ENCODE measurements around the gene NECTIN3. TPM values are rescaled to one million over a fixed set of nuclear protein-coding genes. Genes with fewer than 3 reads are reported as not detected.
A peak's percentile ranks its signal among the peaks of the same experiment; 100 is the strongest.

The NECTIN3 gene
- 10 to 100 TPM; 10.5 to 11.3 TPM for total RNA-seq

- intact Hi-C loops (cut with micrococcal nuclease), result loop anchor here (1.0 to 10.0 kb wide), 8 partner anchors 183 to 1337 kb away; partner anchors contain the start of gene ABHD10
- peaks cover 20% of the 10 kb centered on the region for H3K27me3 Mint-ChIP-seq
- POLR2A ChIA-PET, result no interaction called here
Measured at GRCh38 chr3:111071257-111072030, at the start of gene NECTIN3. TSS of gene NECTIN3 (plus strand) at chr3:111071816. CDS start at chr3:111072018, 202 bp downstream.

GRCh38 chr3:111027868-111028267, 43.7 kb upstream of the NECTIN3 start:
- Mint-ChIP-seq H3K36me3 (no peaks in the 10 kb centered on the region), H3K27ac (no peak overlapping the region), H3K9me3 (no peaks in the 10 kb centered on the region), H3K4me3 (no peak overlapping the region), H3K27me3 (no peaks in the 10 kb centered on the region), H3K4me1 (ENCODE audit: low read depth) (no peaks in the 10 kb centered on the region)
- intact Hi-C loops (cut with micrococcal nuclease), result no loop called here
- no peak for DNase-seq
- ChIA-PET POLR2A (no interaction called here), CTCF (no interaction called here)

More at GRCh38 chr3:111071257-111072030, at the start of gene NECTIN3:
- CTCF ChIA-PET, result interaction anchor here (1.0 kb wide), 1 partner anchor 468 kb away, joined by 3 read pairs; no protein-coding TSS in a partner anchor
- DNase-seq, result peak; percentile 92
- peak within 1 kb of the TSS; percentile 75 for H3K27ac Mint-ChIP-seq
- H3K4me1 Mint-ChIP-seq (ENCODE audit: low read depth), result peaks cover 41% of the 10 kb centered on the region
- H3K9me3 Mint-ChIP-seq, result no peaks in the 10 kb centered on the region
- H3K36me3 Mint-ChIP-seq, result no peaks in the 10 kb centered on the region
- H3K4me3 Mint-ChIP-seq, result peak within 1 kb of the TSS; percentile 91

GRCh38 chr3:111031538-111031937, 40.1 kb upstream of the NECTIN3 start:
- Mint-ChIP-seq H3K4me3 (no peak overlapping the region), H3K27me3 (no peaks in the 10 kb centered on the region), H3K36me3 (peaks cover 3% of the 10 kb centered on the region), H3K9me3 (peaks cover 7% of the 10 kb centered on the region), H3K27ac (no peak overlapping the region), H3K4me1 (ENCODE audit: low read depth) (no peaks in the 10 kb centered on the region)
- POLR2A ChIA-PET, result no interaction called here
- CTCF ChIA-PET, result no interaction called here
- no peak for DNase-seq
- intact Hi-C loops (cut with micrococcal nuclease), result no loop called here

GRCh38 chr3:111032677-111033076, 38.9 kb upstream of the NECTIN3 start:
- ChIA-PET POLR2A (no interaction called here), CTCF (no interaction called here)
- H3K36me3 Mint-ChIP-seq, result peaks cover 13% of the 10 kb centered on the region
- no peaks in the 10 kb centered on the region for H3K4me1 Mint-ChIP-seq (ENCODE audit: low read depth)
- intact Hi-C loops (cut with micrococcal nuclease), result no loop called here
- H3K9me3 Mint-ChIP-seq, result peaks cover 17% of the 10 kb centered on the region
- DNase-seq, result no peak
- no peak overlapping the region for H3K27ac Mint-ChIP-seq
- H3K4me3 Mint-ChIP-seq, result no peak overlapping the region
- peaks cover 1% of the 10 kb centered on the region for H3K27me3 Mint-ChIP-seq

GRCh38 chr3:111033470-111034050, 38.1 kb upstream of the NECTIN3 start:
- Mint-ChIP-seq H3K36me3 (peaks cover 16% of the 10 kb centered on the region), H3K27me3 (peaks cover 1% of the 10 kb centered on the region), H3K4me3 (no peak overlapping the region), H3K27ac (no peak overlapping the region), H3K9me3 (peaks cover 21% of the 10 kb centered on the region), H3K4me1 (ENCODE audit: low read depth) (no peaks in the 10 kb centered on the region)
- POLR2A ChIA-PET, result no interaction called here
- intact Hi-C loops (cut with micrococcal nuclease), result no loop called here
- no peak for DNase-seq
- CTCF ChIA-PET, result no interaction called here

- Mint-ChIP-seq H3K4me3 (no peak overlapping the region), H3K36me3 (peaks cover 18% of the 10 kb centered on the region), H3K27ac (no peak overlapping the region), H3K4me1 (ENCODE audit: low read depth) (no peaks in the 10 kb centered on the region), H3K27me3 (peaks cover 1% of the 10 kb centered on the region), H3K9me3 (peaks cover 22% of the 10 kb centered on the region)
- intact Hi-C loops (cut with micrococcal nuclease), result no loop called here
- POLR2A ChIA-PET, result no interaction called here
- CTCF ChIA-PET, result no interaction called here
- DNase-seq, result no peak
Measured at GRCh38 chr3:111035316-111035715, 36.3 kb upstream of the NECTIN3 start.

- Mint-ChIP-seq H3K27ac (no peak overlapping the region), H3K4me3 (no peak overlapping the region), H3K9me3 (peaks cover 23% of the 10 kb centered on the region), H3K4me1 (ENCODE audit: low read depth) (no peaks in the 10 kb centered on the region), H3K27me3 (peaks cover 1% of the 10 kb centered on the region), H3K36me3 (peaks cover 18% of the 10 kb centered on the region)
- no peak for DNase-seq
- intact Hi-C loops (cut with micrococcal nuclease), result no loop called here
- ChIA-PET CTCF (no interaction called here), POLR2A (no interaction called here)
Measured at GRCh38 chr3:111035902-111036301, 35.7 kb upstream of the NECTIN3 start.

GRCh38 chr3:111040959-111041358, 30.7 kb upstream of the NECTIN3 start:
- Mint-ChIP-seq H3K9me3 (peaks cover 27% of the 10 kb centered on the region), H3K4me3 (no peak overlapping the region), H3K27ac (no peak overlapping the region), H3K36me3 (peaks cover 18% of the 10 kb centered on the region), H3K4me1 (ENCODE audit: low read depth) (no peaks in the 10 kb centered on the region), H3K27me3 (peaks cover 1% of the 10 kb centered on the region)
- CTCF ChIA-PET, result interaction anchor here (1.0 kb wide), 1 partner anchor 43 kb away, joined by 3 read pairs; no protein-coding TSS in a partner anchor
- intact Hi-C loops (cut with micrococcal nuclease), result no loop called here
- POLR2A ChIA-PET, result no interaction called here
- no peak for DNase-seq

GRCh38 chr3:111045564-111045963, 26.1 kb upstream of the NECTIN3 start:
- Mint-ChIP-seq H3K9me3 (peaks cover 6% of the 10 kb centered on the region), H3K4me1 (ENCODE audit: low read depth) (peaks cover 3% of the 10 kb centered on the region), H3K4me3 (no peak overlapping the region), H3K27ac (no peak overlapping the region), H3K36me3 (no peaks in the 10 kb centered on the region), H3K27me3 (no peaks in the 10 kb centered on the region)
- CTCF ChIA-PET, result no interaction called here
- POLR2A ChIA-PET, result no interaction called here
- intact Hi-C loops (cut with micrococcal nuclease), result no loop called here
- no peak for DNase-seq

GRCh38 chr3:111047042-111047441, 24.6 kb upstream of the NECTIN3 start:
- no peaks in the 10 kb centered on the region for H3K27me3 Mint-ChIP-seq
- no peak overlapping the region for H3K27ac Mint-ChIP-seq
- intact Hi-C loops (cut with micrococcal nuclease), result no loop called here
- CTCF ChIA-PET, result no interaction called here
- POLR2A ChIA-PET, result no interaction called here
- no peaks in the 10 kb centered on the region for H3K36me3 Mint-ChIP-seq
- DNase-seq, result no peak
- no peak overlapping the region for H3K4me3 Mint-ChIP-seq
- H3K9me3 Mint-ChIP-seq, result no peaks in the 10 kb centered on the region
- H3K4me1 Mint-ChIP-seq (ENCODE audit: low read depth), result peaks cover 3% of the 10 kb centered on the region

- H3K9me3 Mint-ChIP-seq, result no peaks in the 10 kb centered on the region
- H3K4me3 Mint-ChIP-seq, result no peak overlapping the region
- H3K27me3 Mint-ChIP-seq, result no peaks in the 10 kb centered on the region
- H3K36me3 Mint-ChIP-seq, result no peaks in the 10 kb centered on the region
- intact Hi-C loops (cut with micrococcal nuclease), result no loop called here
- no peak for DNase-seq
- H3K4me1 Mint-ChIP-seq (ENCODE audit: low read depth), result peaks cover 3% of the 10 kb centered on the region
- POLR2A ChIA-PET, result no interaction called here
- CTCF ChIA-PET, result no interaction called here
- no peak overlapping the region for H3K27ac Mint-ChIP-seq
Measured at GRCh38 chr3:111047812-111048435, 23.7 kb upstream of the NECTIN3 start.

GRCh38 chr3:111051354-111051753, 20.3 kb upstream of the NECTIN3 start:
- H3K9me3 Mint-ChIP-seq, result no peaks in the 10 kb centered on the region
- H3K27ac Mint-ChIP-seq, result no peak overlapping the region
- H3K27me3 Mint-ChIP-seq, result no peaks in the 10 kb centered on the region
- peaks cover 3% of the 10 kb centered on the region for H3K4me1 Mint-ChIP-seq (ENCODE audit: low read depth)
- DNase-seq, result no peak
- intact Hi-C loops (cut with micrococcal nuclease), result no loop called here
- H3K36me3 Mint-ChIP-seq, result no peaks in the 10 kb centered on the region
- ChIA-PET POLR2A (no interaction called here), CTCF (no interaction called here)
- no peak overlapping the region for H3K4me3 Mint-ChIP-seq

Data from activated CD4-positive, alpha-beta memory T cell treated with anti-CD3 and anti-CD28 coated beads for 36 hours (primary cell).